Measurements from ENCODE around the gene RPS16. TPM values are rescaled to one million over a fixed set of nuclear protein-coding genes. Genes with fewer than 3 reads are reported as not detected.

Gene RPS16
- total and polyA plus RNA-seq, 2 of the 13 experiments (the other 11 are each of a cell fraction or from before 2014, with no cell fraction given), result 488 to 2,583 TPM

DNA sequence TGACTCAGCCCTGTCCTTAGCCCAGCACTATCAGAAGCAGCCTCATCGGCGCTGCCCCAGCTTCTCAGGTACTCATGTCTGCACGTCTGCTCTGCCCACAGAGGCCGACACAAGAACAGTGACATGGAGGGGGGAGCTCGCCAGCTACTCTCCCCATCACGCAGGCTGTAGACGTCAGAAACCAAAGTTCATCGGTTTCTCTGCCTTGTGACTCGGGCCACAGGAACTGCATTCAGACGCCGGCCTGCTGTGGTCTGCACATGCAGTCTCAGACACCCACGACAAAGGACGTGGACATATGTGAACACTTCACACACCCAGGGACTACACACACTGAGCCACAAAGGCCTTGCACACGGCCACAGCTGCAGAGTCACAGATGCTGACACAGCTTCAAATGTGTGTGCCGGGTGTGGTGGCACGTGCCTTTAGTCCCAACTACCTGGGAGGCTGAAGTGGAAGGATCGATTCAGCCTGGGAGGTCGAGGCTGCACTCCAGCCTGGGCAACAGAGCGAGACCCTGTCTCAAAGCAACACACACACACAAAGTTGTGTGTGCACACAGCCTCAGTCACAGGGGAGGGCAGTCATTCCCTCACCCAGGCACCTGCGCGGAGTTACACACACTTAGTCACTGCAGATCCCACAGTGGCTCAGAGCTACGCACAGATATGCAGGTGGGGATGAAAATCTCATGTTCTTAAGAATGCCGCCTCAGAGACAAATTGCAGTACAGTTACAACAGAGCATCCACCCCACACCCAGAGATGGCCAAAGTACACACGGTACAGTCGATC is 34.0 kb downstream of the RPS16 start (continued):
- TF ChIP-seq, protein P1, sequence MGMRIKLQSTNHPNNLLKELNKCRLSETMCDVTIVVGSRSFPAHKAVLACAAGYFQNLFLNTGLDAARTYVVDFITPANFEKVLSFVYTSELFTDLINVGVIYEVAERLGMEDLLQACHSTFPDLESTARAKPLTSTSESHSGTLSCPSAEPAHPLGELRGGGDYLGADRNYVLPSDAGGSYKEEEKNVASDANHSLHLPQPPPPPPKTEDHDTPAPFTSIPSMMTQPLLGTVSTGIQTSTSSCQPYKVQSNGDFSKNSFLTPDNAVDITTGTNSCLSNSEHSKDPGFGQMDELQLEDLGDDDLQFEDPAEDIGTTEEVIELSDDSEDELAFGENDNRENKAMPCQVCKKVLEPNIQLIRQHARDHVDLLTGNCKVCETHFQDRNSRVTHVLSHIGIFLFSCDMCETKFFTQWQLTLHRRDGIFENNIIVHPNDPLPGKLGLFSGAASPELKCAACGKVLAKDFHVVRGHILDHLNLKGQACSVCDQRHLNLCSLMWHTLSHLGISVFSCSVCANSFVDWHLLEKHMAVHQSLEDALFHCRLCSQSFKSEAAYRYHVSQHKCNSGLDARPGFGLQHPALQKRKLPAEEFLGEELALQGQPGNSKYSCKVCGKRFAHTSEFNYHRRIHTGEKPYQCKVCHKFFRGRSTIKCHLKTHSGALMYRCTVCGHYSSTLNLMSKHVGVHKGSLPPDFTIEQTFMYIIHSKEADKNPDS (CRISPR knock-in tag; IDR thresholded peaks at IDR 0.05), result peak; percentile 39; the same call in 1 of the 2 replicates
- peak; percentile 29 for TF ChIP-seq CBFB (CRISPR knock-in tag; IDR thresholded peaks at IDR 0.05)
- peak; percentile 79; the same call in 1 of the 2 replicates for TF ChIP-seq STAT5B (CRISPR knock-in tag; IDR thresholded peaks at IDR 0.05)
- no peak; the same call in 1 of the 2 replicates for TF ChIP-seq PAWR (CRISPR knock-in tag; IDR thresholded peaks at IDR 0.05; ENCODE audit: borderline replicate concordance)
- TF ChIP-seq JDP2 (CRISPR knock-in tag; IDR thresholded peaks at IDR 0.05; ENCODE audit: borderline replicate concordance), result no peak; the same call in 1 of the 2 replicates
- TF ChIP-seq RARA (CRISPR knock-in tag; IDR thresholded peaks at IDR 0.05), result peak; percentile 86
- TF ChIP-seq ZKSCAN1 (IDR thresholded peaks at IDR 0.05; ENCODE audit: low read length), result no peak
- TF ChIP-seq GFI1 (CRISPR knock-in tag; IDR thresholded peaks at IDR 0.05; ENCODE audit: borderline replicate concordance), result peak; percentile 54; the same call in 1 of the 2 replicates
- no peak; the same call in 1 of the 2 replicates for TF ChIP-seq ZNF747 (CRISPR knock-in tag; IDR thresholded peaks at IDR 0.05; ENCODE audit: borderline replicate concordance)
- TF ChIP-seq BHLHE40 (IDR thresholded peaks at IDR 0.05; ENCODE audit: low read length), result peak; percentile 88
- TF ChIP-seq TBP (CRISPR knock-in tag; IDR thresholded peaks at IDR 0.05), result no peak
- TF ChIP-seq RFX3 (CRISPR knock-in tag; IDR thresholded peaks at IDR 0.05), result no peak
- TF ChIP-seq CENPX (CRISPR knock-in tag; IDR thresholded peaks at IDR 0.05), result no peak
- TF ChIP-seq PHF21A (CRISPR knock-in tag; IDR thresholded peaks at IDR 0.05), result peak; percentile 92
- TF ChIP-seq, protein P2, sequence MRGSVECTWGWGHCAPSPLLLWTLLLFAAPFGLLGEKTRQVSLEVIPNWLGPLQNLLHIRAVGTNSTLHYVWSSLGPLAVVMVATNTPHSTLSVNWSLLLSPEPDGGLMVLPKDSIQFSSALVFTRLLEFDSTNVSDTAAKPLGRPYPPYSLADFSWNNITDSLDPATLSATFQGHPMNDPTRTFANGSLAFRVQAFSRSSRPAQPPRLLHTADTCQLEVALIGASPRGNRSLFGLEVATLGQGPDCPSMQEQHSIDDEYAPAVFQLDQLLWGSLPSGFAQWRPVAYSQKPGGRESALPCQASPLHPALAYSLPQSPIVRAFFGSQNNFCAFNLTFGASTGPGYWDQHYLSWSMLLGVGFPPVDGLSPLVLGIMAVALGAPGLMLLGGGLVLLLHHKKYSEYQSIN (CRISPR knock-in tag; IDR thresholded peaks at IDR 0.05; ENCODE audit: borderline replicate concordance), result no peak
- TF ChIP-seq BRCA1 (CRISPR knock-in tag; IDR thresholded peaks at IDR 0.05), result no peak
- TF ChIP-seq, protein P3, sequence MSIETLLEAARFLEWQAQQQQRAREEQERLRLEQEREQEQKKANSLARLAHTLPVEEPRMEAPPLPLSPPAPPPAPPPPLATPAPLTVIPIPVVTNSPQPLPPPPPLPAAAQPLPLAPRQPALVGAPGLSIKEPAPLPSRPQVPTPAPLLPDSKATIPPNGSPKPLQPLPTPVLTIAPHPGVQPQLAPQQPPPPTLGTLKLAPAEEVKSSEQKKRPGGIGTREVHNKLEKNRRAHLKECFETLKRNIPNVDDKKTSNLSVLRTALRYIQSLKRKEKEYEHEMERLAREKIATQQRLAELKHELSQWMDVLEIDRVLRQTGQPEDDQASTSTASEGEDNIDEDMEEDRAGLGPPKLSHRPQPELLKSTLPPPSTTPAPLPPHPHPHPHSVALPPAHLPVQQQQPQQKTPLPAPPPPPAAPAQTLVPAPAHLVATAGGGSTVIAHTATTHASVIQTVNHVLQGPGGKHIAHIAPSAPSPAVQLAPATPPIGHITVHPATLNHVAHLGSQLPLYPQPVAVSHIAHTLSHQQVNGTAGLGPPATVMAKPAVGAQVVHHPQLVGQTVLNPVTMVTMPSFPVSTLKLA (IDR thresholded peaks at IDR 0.05), result peak; percentile 40
- TF ChIP-seq HOXA7 (CRISPR knock-in tag; IDR thresholded peaks at IDR 0.05), result no peak
- TF ChIP-seq, protein P4, sequence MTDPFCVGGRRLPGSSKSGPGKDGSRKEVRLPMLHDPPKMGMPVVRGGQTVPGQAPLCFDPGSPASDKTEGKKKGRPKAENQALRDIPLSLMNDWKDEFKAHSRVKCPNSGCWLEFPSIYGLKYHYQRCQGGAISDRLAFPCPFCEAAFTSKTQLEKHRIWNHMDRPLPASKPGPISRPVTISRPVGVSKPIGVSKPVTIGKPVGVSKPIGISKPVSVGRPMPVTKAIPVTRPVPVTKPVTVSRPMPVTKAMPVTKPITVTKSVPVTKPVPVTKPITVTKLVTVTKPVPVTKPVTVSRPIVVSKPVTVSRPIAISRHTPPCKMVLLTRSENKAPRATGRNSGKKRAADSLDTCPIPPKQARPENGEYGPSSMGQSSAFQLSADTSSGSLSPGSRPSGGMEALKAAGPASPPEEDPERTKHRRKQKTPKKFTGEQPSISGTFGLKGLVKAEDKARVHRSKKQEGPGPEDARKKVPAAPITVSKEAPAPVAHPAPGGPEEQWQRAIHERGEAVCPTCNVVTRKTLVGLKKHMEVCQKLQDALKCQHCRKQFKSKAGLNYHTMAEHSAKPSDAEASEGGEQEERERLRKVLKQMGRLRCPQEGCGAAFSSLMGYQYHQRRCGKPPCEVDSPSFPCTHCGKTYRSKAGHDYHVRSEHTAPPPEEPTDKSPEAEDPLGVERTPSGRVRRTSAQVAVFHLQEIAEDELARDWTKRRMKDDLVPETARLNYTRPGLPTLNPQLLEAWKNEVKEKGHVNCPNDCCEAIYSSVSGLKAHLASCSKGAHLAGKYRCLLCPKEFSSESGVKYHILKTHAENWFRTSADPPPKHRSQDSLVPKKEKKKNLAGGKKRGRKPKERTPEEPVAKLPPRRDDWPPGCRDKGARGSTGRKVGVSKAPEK (CRISPR knock-in tag; IDR thresholded peaks at IDR 0.05; ENCODE audit: borderline replicate concordance), result no peak

Measured in HepG2 (cell line).